GM04503 (cell line): ENCODE results near the gene SAPCD2.

Experiments used
- DNase-seq: peaks from one replicate; pipeline ENCODE4 v3.0.0-alpha.2; 2012; ENCODE audit warnings: low read depth

Gene SAPCD2

GRCh38 chr9:137031904-137032640 lies 38.3 kb downstream of the SAPCD2 start, which contains the start of gene FUT7:
Gene FUT7, minus strand, starts transcription at chr9:137032088. Its CDS starts 97 bp downstream, at chr9:137031991.
- DNase-seq = no peak

- DNase-seq = no peak
These were observed 39.5 kb downstream of the SAPCD2 start for GRCh38 chr9:137030538-137031527.

GRCh38 chr9:137030006-137030405 lies 40.4 kb downstream of the SAPCD2 start:
- no peak for DNase-seq

- no peak for DNase-seq
These were observed 41.1 kb downstream of the SAPCD2 start for GRCh38 chr9:137029058-137029936.

GRCh38 chr9:137028263-137029057 lies 41.9 kb downstream of the SAPCD2 start:
- DNase-seq = no peak

- DNase-seq = no peak
These were observed 42.7 kb downstream of the SAPCD2 start, which contains the start of gene ABCA2 for GRCh38 chr9:137027369-137028262. Gene ABCA2, minus strand, starts transcription at chr9:137028237. Its CDS starts 97 bp downstream, at chr9:137028140.

- DNase-seq = no peak
These were observed 43.5 kb downstream of the SAPCD2 start for GRCh38 chr9:137026828-137027227.

GRCh38 chr9:137026384-137026783 lies 44.0 kb downstream of the SAPCD2 start:
- no peak for DNase-seq

- DNase-seq = no peak
These were observed 44.8 kb downstream of the SAPCD2 start for GRCh38 chr9:137025517-137025966.

GRCh38 chr9:137023583-137023991 lies 46.8 kb downstream of the SAPCD2 start:
- no peak for DNase-seq

- no peak for DNase-seq
These were observed 47.2 kb downstream of the SAPCD2 start for GRCh38 chr9:137023157-137023556.

GRCh38 chr9:137022662-137023008 lies 47.7 kb downstream of the SAPCD2 start:
- no peak for DNase-seq

GRCh38 chr9:137021979-137022661 lies 48.2 kb downstream of the SAPCD2 start:
- no peak for DNase-seq

- DNase-seq = no peak
These were observed 48.8 kb downstream of the SAPCD2 start for GRCh38 chr9:137021568-137021978.

GRCh38 chr9:137020771-137021567 lies 49.4 kb downstream of the SAPCD2 start:
- DNase-seq = no peak

GRCh38 chr9:137019891-137020683 lies 50.3 kb downstream of the SAPCD2 start:
- no peak for DNase-seq

GRCh38 chr9:137018761-137019559 lies 51.4 kb downstream of the SAPCD2 start:
- no peak for DNase-seq
